ENCODE data around the gene DRC3.

- no peak for TF ChIP-seq CTCF (IDR thresholded peaks at IDR 0.05)
- TF ChIP-seq ZFX (IDR thresholded peaks at IDR 0.05; ENCODE audit: borderline replicate concordance), result no peak
These were observed 37.1 kb upstream of the DRC3 start for GRCh38 chr17:17935321-17936271.
